ENCODE measurements around the gene UBE2A. TPM values are rescaled to one million over a fixed set of nuclear protein-coding genes. Genes with fewer than 3 reads are reported as not detected.
A peak's percentile ranks its signal among the peaks of the same experiment; 100 is the strongest.

Gene UBE2A
- 28.1 and 40.2 TPM in 2 replicates for total RNA-seq

GRCh38 chrX:119574394-119575266, at the start of gene UBE2A:
Gene UBE2A, plus strand, starts transcription at chrX:119574563. Its CDS starts 149 bp downstream, at chrX:119574712.
- H3K4me3 ChIP-seq (ENCODE audit: low read depth, low read length): peak within 1 kb of the TSS; percentile 73

GRCh38 chrX:119529345-119530276, 44.8 kb upstream of the UBE2A start:
- no peak overlapping the region for H3K4me3 ChIP-seq (ENCODE audit: low read depth, low read length)
- TF ChIP-seq CTCF (conservative IDR thresholded peaks at IDR 0.05; ENCODE audit: low read depth, low read length): no peak
- no peak for DNase-seq (ENCODE audit: low read depth)

More at GRCh38 chrX:119574394-119575266, at the start of gene UBE2A:
- DNase-seq (ENCODE audit: low read depth): no peak
- TF ChIP-seq CTCF (conservative IDR thresholded peaks at IDR 0.05; ENCODE audit: low read depth, low read length): no peak

DNA sequence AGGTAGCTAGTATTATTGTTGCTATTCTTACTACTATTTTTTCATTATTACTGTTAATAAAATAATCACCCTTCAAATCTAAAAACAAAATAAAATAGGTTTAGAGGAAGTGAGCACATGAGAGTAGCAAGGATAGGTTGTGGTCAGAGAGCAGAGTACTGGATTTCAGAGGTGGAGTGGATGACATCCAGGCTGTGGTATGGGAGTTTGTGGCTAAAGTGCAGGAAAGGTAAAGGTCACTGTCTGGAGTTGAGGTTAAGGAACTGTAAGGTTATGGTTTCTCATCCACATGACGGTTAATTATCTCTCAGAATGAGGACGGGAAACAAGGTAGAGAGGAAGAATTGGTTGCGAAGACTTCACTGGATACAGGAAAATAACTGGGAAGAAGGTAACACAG, 36.9 kb upstream of the UBE2A start:
- no peak for TF ChIP-seq CTCF (conservative IDR thresholded peaks at IDR 0.05; ENCODE audit: low read depth, low read length)
- no peak overlapping the region for H3K4me3 ChIP-seq (ENCODE audit: low read depth, low read length)

DNA sequence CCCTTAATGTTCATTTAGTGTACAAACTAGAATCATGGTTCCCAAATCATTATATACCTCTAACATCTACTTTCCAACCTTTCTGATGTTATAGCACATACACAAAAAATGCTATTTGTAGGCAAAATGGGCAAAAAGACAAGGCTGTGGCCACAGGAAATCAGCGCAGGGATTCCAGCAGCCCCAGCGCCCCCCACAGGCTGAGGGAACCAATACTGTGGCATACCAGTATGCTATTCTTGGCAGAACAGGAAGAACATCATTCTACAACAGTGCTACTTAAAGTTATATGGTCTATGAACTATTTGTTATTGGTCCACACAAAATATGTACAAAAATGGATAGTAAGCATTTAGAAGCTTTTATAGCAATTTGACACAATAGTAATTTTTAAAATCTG, 34.5 kb upstream of the UBE2A start:
- TF ChIP-seq CTCF (conservative IDR thresholded peaks at IDR 0.05; ENCODE audit: low read depth, low read length): peak; percentile 10
- no peak overlapping the region for H3K4me3 ChIP-seq (ENCODE audit: low read depth, low read length)
- DNase-seq (ENCODE audit: low read depth): no peak

More for the DNA sequence above, 36.9 kb upstream of the UBE2A start:
- no peak for DNase-seq (ENCODE audit: low read depth)

- H3K4me3 ChIP-seq (ENCODE audit: low read depth, low read length): no peak overlapping the region
- no peak for TF ChIP-seq CTCF (conservative IDR thresholded peaks at IDR 0.05; ENCODE audit: low read depth, low read length)
- DNase-seq (ENCODE audit: low read depth): peak; percentile 27
These were observed 33.2 kb upstream of the UBE2A start for GRCh38 chrX:119541188-119541587.

GRCh38 chrX:119549327-119550016, 24.9 kb upstream of the UBE2A start:
- TF ChIP-seq CTCF (conservative IDR thresholded peaks at IDR 0.05; ENCODE audit: low read depth, low read length): no peak
- no peak overlapping the region for H3K4me3 ChIP-seq (ENCODE audit: low read depth, low read length)
- no peak for DNase-seq (ENCODE audit: low read depth)

Measured in epithelial cell of proximal tubule (primary cell).